ENCODE data around the gene TGM5.
"Not testable (repeated sequence)": the region's sequence is repeated elsewhere in the genome, so short reads cannot be mapped to it uniquely, and the experiment has no call there.

Gene TGM5, protein sequence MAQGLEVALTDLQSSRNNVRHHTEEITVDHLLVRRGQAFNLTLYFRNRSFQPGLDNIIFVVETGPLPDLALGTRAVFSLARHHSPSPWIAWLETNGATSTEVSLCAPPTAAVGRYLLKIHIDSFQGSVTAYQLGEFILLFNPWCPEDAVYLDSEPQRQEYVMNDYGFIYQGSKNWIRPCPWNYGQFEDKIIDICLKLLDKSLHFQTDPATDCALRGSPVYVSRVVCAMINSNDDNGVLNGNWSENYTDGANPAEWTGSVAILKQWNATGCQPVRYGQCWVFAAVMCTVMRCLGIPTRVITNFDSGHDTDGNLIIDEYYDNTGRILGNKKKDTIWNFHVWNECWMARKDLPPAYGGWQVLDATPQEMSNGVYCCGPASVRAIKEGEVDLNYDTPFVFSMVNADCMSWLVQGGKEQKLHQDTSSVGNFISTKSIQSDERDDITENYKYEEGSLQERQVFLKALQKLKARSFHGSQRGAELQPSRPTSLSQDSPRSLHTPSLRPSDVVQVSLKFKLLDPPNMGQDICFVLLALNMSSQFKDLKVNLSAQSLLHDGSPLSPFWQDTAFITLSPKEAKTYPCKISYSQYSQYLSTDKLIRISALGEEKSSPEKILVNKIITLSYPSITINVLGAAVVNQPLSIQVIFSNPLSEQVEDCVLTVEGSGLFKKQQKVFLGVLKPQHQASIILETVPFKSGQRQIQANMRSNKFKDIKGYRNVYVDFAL

DNA sequence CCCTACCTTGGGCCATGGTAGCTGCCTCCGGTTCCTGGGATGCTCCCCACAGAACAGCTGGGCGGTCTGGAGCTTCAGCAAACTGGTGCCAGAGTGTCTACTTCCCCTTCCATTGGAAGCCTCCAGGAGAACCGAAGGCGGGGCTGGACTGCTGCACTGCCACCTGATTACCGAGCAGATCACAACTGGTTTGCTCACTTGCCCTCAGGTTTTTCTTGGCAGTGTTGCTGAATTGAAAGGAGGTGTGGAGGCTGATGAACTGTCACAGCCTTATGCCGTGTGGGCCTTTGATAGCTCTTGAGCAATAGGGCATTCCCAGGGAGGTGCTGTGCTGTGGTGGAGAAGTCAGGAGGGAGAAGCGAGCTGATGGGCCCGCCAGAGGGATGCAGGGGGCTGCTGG lies at the start of gene TGM5:
TSS of gene TGM5 (minus strand) at position 95 of the 400 bp plus-strand sequence. CDS start at position 16, 79 bp downstream.
- DNase-seq = no peak

DNA sequence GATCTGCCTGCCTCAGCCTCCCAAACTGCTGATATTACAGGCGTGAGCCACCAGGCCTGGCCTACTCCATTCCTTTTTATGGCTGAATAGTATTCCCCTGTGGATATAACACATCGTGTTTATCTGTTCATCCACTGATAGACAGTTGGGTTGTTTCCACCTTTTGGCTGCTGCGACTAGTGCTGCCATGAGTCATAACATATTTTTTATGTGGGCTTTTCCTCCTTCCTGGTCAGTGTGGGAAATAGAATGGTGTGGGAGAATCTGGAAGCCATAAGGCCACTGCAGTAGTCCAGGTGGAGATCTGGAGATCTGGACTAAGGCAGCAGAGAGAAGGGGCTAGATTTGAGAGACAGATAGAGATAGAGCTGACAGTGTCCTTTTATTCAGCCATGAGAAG lies 47.4 kb upstream of the TGM5 start:
- DNase-seq = no peak

DNA sequence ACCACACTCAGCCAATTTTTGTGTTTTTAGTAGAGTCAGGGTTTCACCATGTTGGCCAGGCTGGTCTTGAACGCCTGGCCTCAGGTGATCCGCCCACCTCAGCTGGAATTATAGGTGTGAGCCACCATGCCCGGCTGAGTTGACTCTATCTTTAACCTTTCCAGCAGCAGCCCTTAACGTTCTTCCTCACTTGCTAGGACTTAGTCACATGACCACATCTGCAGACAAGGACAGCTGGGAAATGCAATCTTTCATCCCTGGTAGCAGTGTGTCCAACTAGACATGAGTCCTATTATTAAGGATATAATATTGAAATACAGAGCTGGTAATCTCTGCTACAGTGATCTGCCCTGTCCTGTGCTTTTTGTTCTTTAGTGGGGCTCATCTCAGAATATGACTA lies 45.6 kb upstream of the TGM5 start:
- DNase-seq = no peak

DNA sequence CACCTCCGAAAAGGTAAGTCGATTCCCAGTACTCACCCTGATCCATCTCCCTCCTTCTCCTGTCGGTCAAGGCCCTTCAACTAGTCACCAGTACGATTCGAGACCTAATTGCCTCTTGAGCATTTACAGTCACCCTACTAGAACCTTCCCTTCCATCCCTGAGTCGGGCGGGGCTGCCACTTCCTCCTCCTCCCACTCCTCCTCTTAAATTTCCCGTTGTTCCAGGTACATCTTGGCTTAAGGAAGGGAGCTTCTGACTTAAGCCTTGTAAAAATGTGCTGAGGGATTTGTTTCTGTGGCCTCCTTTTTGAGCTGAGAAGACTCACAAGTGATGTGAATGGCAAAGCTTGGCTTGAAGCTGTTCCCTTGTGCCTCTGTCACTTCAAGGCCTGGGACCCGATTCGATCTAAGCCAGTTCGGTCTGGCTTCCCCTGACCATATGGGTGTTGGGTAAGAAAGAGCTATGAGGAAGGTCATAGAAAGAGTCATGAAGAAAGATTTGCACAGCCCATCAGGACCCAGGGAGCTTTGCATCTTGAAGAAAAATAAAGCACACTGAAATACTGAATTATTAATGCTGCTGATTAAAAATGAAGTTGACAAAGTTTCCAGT lies 35.6 kb upstream of the TGM5 start, which contains the start of gene TGM7:
TSS of gene TGM7 (minus strand) at position 51 of the 613 bp plus-strand sequence.
- no peak for DNase-seq

DNA sequence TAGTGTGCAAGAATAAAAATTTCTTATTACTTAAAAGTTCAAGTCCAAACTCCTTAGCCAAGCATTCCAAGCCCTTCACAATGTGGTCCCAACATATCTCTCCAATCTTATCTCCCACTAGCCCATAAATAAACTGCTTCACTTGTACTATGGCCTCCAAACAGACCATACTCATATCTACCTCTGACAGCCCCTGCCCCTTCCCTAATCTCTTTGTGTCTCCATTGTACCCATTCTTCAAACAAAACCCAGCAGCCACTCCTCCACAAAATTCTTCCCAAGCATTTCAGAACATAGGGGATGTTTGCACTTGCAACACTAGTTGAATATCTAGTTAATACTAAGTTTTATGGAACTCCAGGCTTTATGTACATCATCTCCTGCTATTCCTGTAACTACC lies 33.2 kb upstream of the TGM5 start:
- DNase-seq = no peak

DNA sequence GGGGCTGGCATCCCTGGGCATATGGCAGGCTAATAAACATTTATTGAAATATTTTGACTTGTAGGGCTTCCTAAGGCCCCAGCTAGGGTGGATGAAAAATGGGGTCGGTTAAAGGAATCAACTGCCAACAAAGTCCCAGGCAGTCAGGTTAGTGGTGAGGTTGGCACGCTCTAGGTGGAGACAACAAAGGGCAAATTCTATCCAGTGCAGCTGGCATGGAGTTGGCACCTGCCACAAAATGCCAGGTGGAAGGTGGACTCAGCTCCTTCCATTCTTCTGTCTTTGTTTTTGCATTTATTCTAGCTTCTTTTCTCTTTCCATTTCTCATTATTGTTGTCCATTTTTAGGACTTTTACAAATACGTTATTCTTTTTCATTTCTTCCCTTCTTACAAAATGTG lies 32.7 kb upstream of the TGM5 start:
- no peak for DNase-seq

DNA sequence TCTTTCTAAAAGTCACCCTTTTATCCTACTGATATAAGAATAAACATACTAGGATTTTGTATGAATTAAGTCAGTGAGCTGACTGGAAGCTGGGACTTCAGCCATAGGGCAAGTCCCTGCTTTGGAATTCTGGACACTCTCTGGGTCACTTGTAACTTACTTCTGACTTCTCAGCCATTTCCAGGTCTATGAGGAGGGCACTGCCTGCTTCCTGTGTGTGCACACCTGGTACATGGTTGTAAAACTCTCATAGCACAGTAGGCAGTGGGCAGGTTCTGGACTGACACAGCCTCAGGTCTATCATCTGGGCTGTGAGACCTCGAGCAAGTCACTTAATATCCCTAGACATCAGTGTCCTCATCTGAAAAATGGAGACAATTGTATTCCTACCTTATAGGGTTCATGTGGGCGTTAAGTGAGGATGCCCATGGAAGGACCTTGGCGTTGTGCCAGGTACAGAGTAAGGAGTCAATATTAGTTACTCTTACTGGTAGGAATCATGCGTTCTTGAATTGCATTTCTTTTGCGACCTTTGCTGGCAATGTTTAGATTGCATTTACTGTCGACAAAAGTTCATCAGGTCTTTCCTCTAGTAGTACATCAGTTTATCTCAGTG lies 27.5 kb upstream of the TGM5 start:
- DNase-seq = no peak

DNA sequence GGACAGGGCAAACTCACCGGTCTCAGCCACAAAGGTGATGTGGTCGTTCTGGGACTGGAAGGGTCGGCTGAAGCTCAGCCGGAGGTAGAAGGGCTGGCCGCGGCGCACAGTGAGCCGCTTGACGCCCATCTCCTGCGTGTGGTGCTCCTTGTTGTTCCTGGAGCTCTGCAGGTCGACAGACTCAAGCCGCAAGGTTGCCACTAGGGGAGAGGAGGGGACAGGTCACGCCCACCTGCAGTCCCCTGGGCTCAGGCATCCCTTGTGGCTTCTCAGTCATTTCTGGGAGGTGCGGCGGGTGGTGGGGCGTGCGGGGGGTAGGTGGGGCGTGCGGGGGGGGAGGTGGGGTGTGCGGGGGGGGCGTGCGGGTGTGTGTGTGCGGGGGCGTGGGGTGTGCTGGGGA lies 26.7 kb upstream of the TGM5 start:
- DNase-seq = no peak

DNA sequence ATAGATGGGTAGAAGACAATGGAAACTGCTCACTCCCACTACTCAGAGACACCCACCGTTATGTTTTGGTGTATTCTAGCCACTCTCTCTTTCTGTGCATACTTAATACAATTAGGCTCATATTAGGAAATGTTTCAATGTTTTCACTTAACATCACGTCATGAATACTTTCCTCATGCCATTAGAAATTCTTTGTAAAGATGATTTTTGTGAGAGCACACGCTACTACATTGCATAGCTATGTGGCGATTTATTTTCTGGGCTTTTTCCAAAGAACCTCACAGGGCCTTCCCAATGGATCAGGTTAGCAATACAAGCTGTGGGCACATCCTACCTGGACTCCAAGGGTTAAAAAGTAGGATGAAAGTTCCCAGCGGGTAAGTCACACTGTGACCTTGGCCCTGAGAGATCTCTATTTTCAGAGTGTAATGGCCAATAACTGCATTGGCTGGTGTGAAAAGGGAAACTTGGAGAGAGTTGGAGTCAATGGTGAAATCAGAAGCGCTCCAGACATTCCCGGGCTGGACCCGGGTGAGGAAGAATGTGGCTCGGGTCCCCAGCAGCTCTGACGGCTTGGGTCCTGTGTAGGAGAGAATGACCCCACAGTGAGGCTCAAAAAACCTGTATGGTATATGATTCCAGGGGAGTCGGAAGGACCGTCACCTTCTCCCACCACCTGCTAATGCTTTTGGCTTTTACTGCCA lies 25.8 kb upstream of the TGM5 start:
- no peak for DNase-seq

DNA sequence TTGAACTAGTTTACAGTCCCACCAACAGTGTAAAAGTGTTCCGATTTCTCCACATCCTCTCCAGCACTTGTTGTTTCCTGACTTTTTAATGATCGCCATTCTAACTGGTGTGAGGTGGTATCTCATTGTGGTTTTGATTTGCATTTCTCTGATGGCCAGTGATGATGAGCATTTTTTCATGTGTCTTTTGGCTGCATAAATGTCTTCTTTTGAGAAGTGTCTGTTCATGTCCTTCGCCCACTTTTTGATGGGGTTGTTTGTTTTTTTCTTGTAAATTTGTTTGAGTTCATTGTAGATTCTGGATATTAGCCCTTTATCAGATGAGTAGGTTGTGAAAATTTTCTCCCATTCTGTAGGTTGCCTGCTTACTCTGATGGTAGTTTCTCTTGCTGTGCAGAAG lies 22.9 kb upstream of the TGM5 start:
- not testable (repeated sequence) for DNase-seq

DNA sequence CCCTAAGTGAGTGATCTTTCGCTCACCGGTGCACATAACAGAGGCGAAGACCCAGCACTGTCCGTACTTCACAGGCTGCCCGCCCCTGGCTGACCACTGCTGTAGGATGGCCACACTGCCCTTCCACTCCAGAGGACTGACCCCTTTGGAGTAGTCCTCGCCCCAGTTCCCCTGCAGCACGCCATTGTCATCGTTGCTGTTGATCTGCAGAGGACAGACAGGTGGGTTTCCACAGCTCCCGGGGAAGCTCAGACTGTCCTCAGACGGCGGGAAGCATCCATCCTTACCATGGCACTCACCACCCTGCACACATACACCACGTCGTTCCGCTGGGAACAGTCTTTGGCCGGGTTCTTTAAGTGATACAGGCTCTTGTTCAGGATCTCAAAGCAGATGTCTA lies 20.5 kb upstream of the TGM5 start:
- DNase-seq = no peak

DNA sequence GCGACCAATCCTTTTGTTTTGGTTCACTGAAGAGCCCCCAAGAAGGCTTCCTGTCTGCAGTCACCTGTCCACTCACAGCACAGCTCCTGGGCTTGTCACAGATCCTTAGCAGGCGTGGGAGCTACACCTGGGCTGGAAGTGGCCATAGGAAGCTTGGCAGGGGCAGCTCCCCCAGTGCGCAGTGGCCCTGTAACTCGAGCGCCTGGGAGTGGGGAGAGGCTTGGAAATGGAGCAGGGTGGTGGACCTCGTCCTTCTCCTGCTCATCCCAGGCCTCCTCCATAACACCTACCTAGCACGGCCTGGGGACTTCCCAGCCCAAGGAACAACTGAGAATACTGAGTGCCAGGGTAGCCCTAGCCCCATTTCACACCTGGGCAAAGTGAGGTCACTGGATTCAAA lies 19.3 kb upstream of the TGM5 start:
- no peak for DNase-seq

DNA sequence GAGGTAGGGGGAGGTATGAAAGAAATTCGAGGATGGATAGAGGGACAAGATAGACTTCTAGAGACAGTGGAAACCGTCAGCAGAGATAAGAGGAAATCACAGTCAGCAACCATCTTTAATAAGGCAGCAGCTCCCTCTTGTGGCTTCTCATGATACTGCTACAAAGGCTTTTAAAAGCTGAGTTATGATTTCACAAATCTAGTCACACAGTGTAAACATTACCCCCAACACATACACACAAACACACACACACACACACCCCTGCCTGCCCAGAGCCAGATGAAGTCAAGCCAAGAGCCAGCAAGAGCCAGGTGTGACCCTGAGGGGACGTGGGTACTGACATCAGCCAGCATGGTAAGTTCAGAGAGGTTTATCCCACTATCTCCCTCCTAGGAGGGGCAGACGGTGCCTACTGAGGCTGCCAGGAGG lies 18.9 kb upstream of the TGM5 start:
- no peak for DNase-seq

DNA sequence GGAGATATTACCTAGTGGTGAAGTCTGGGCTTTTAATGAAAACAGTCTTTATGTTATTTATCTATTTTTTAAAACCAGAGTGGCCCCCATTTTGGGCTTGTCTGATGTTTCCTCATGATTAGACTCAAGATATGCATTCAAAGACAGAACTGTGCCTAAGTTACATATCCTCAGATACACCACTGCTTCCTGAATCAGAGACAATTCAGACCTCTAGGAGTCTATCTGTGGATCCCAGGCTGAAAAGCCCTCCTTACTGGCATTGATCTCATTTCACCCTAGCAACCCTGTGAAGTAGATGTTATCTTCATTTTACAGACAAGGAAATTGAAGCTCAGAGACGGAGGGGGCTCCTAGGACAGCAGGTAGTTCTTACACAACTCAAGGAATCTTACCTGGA lies 16.8 kb upstream of the TGM5 start:
- DNase-seq = no peak

DNA sequence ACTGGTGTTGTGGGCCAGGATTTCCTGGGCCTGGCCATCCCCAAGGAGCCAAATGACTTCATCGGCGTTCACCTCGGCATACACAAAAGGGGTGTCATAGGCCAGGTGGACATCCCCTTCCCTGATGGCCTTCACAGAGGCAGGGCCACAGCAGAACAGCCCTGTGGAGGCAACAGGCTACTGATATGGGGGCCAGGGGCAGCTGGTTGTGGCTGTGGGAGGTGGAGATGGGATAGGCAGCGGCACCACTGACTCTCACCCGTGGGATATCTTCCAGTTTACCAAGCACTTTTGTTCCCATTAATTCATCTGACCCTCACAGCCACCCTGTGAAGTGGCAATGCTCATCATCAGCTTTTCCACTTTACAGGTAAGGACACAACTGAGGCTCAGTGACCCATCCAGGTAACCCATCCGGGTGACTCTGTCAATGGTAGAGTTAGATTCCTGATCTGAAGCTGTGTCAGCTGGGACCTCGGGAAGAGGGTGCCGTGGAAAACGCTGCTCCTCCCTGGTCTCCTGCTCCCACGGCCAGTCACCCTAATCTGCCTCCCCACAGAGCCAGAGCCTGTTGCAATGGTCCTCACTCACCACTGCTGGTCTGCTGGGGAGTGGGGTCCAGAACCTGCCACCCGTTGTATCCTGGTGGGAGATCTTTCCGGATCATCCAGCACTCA lies 15.3 kb upstream of the TGM5 start:
- DNase-seq = no peak

DNA sequence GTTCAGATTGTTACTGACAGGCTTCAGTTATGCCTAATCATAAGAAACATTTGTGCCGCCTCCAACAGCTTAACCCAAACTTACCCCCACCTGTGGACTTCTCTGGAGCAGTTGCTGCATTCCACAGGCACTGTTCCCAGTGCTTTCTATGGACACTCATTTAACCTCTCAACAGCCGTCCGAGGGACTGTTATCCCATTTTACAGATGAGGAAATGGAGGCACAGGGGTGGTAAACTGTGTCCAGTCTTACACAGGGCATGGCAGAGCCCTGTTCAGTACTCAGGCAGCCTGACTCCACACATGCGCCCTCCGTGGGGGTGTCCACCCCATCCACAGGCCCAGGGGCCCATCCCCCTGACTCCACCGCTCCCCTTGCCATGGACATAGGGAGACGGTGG lies 14.3 kb upstream of the TGM5 start:
- DNase-seq = no peak

DNA sequence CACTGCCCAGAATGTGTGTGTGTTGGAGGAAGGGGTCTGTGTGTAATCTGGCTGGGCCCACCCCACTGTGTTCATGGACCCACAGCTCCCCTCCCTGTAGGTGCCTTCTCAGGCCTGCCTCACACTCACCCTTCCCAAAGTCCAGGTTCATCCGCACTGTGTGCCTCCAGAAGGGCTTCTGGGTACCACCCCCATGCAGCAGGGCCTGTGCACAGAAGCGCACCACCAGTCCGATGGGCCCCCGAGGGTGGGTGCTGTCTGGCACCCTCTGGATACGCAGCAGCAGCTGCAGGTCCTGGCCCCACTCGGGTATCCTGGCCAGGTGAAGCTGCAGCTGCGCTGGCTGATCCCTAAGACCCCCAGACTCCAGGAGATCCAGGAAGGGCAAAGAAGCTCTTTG lies 12.8 kb upstream of the TGM5 start:
- DNase-seq = no peak

DNA sequence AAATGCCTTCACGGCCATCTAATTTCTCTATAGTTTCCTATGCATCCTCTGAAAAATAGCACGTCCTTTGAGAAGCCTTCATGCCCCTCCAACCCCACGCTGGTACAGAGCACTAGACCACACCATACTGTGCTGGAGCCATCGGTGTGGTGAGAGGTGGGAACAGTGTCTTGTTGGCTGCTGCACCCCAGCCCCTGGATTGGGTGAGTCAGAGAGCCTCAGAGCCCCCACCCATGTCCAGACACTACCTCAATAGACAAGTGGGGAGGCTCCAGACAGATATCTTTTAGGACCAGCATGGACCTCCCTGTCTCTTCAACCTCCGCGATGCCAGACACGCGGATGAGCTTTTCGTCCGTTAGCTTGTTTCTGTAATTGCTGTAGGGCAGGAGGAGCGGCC lies 12.1 kb upstream of the TGM5 start:
- DNase-seq = no peak

DNA sequence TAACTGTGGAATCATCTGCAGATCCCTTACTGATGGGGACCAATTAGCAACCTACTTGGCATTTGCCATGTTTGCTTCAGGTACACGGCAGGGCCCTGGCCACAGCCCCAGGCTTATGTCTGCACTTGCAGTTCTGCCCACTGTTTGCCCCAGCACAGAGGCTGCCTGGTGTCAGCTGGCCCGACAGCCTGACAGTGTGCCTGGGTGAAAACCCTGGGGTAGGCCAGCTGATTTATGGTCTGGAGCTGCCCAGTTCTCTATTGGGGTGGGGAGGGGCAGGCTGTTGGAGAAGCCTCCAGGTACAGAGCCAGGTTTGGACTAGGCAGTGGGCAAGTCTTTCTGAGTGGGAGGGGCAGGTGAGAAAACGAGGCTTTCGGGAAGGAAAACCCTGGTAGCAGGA lies 11.2 kb upstream of the TGM5 start:
- no peak for DNase-seq

DNA sequence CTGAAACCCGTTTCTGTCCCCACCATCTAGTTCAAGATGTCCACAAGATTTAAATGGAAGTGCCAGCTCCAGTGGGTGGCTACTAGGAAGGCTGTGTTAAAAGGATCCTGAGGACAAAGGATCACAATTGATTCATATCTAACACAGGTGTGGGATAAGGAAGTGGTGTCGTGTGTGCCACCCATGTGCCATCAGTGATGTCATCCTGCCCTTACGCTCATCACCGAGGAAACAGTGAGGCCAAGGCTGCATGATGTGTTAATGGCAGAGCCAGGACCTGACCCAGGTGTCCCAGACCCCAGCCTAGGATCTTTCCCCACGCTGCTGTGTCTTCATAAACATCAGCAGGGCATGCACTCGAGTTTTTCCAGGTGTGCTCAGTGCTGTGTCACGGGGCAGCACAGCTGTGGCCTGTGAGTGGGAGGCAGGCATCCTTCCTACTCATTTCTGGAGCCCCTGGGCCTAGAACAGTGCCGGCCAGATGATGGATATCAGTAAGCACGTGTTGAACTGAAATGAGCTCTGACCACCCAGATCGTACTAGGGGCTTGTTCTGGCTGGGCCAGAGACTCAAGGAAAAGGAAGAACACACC lies 10.6 kb upstream of the TGM5 start:
- no peak for DNase-seq

DNA sequence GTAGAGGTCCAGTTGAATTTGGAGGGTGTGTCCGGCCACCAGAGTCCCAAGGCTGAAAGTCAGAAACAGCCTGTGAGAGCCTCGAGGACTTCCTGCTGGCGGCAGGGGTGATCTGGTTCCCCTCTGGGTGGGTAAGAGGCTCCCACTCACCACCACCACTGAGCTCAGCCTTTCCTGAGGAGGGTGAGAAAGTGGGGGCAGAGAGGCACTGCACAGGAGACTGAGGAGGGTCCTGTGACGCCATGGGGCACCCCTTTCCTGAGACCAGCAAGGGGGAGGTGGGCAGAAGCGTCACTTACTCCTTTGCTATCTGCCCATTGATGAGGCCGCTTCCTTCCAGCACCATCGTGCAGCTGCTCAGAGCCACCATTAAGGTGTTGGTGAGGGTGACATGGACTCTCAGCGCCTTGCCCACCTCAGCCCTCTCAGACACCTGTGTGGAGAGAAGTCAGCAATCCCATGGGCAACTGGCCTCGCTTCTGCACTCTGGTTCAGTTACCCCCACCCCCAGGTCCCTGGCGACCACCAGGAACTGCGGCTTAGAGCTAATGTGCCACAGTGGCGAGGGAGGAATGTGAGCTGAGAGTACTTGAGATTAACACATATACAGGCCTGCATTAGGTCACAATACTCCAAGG lies 10.0 kb upstream of the TGM5 start:
- DNase-seq = no peak
